Psoas muscle (tissue), 8 donors: ENCODE measurements around the gene CDH24. TPM values are rescaled to one million over a fixed set of nuclear protein-coding genes. Genes with fewer than 3 reads are reported as not detected.
A peak's percentile ranks its signal among the peaks of the same experiment; 100 is the strongest.
"Not testable (repeated sequence)": the region's sequence is repeated elsewhere in the genome, so short reads cannot be mapped to it uniquely, and the experiment has no call there.

Source experiments
- ATAC-seq, 4 donors: fragments of 200-7000 bp; cut with Tn5 transposase; one replicate each; pipeline ENCODE4 v1.9.1; 2020; ENCODE audit warnings: moderate library complexity in 3 of 4, mild to moderate bottlenecking in 2 of 4
- DNase-seq, 2 donors: peaks; one replicate each; pipeline ENCODE4 v3.0.0-alpha.2; 2020
- H3K27ac ChIP-seq: fragments of 200-600 bp; one replicate; pipeline ENCODE4 v1.8.0; 2022
- H3K27me3 ChIP-seq, 3 donors: fragments of 200-600 bp in 1 of 3; one replicate each; pipeline versions ENCODE4 v1.6.1 to v1.8.0; 2013 to 2022; ENCODE audit warnings: low read length in 2 of 3, mild to moderate bottlenecking in 2 of 3, moderate library complexity in 1 of 3; ENCODE audit not compliant: insufficient read depth in 3 of 3
- H3K36me3 ChIP-seq, 2 donors: fragments of 200-600 bp in 1 of 2; one replicate each; pipeline versions ENCODE4 v1.6.1 to v1.8.0; 2013 to 2022; ENCODE audit warnings: low read depth in 1 of 2, mild to moderate bottlenecking in 1 of 2, moderate library complexity in 1 of 2; ENCODE audit not compliant: insufficient read depth in 1 of 2
- H3K4me1 ChIP-seq: fragments of 200-600 bp; one replicate; pipeline ENCODE4 v1.8.0; 2022
- H3K4me3 ChIP-seq: fragments of 200-600 bp; one replicate; pipeline ENCODE4 v1.8.0; 2022; ENCODE audit warnings: mild to moderate bottlenecking
- H3K9me3 ChIP-seq: fragments of 200-600 bp; one replicate; pipeline ENCODE4 v1.8.0; 2022
- CTCF ChIP-seq: fragments of 200-600 bp; IDR thresholded peaks from one replicate; pipeline ENCODE4 v1.8.0; 2022; ENCODE audit warnings: antibody characterized with exemption
- WGBS, 3 donors: extraction: QIAGEN DNeasy Blood & Tissue Kit; methylation state at CpG; one replicate each; pipeline versions ENCODE4 v1.1.6 to v1.1.7; 2013; 5-methylcytosine and 5-hydroxymethylcytosine counted together
- intact Hi-C, 2 donors: fragments of 100-400 bp; cut with DNase I; formaldehyde crosslinking; loops; one replicate each; pipeline versions ENCODE4 v1.11.0 to v1.14.2; 2022
- polyA plus RNA-seq, 3 donors: library from polyadenylated mRNA; stranded (reverse); fragments of 200-250 nt; gene quantifications; one replicate each; pipeline ENCODE4 v1.2.3, GENCODE V29; 2013
- total RNA-seq, 4 donors: library from RNA; stranded (reverse); fragmentation: NEBNext Ultra II Directional in 2 of 4; extraction: Animal tissue kit (Norgen Biotek cat#: 25700) in 2 of 4; gene quantifications; one replicate each; pipeline versions ENCODE4 v1.2.1 to v1.2.4, GENCODE V29; 2021 to 2023
- donor health status: healthy with polysubstance abuse.
- donor health status: DM: no; HTN: no; CAD: no; lungs with moderate emphysema.
- donor health status: Bipolar disorder and iron deficiency.
- donor health status: healthy.
- donor health status: DM: yes; HTN: yes; CAD: no.
- donor health status: DM: no; HTN: no; CAD: no.
- donor health status: DM: no; HTN: no; CAD: no.
- donor health status: DM: yes; HTN: yes; CAD: no.

CDH24 gene
- total and polyA plus RNA-seq, 7 donors = 0.30 to 0.77 (median 0.32) TPM

- intact Hi-C loops = no loop called here
- peak overlapping the region; percentile 86 for H3K4me3 ChIP-seq
- no peaks in the 10 kb centered on the region for H3K9me3 ChIP-seq
- H3K4me1 ChIP-seq = peaks cover 19% of the 10 kb centered on the region
- H3K27ac ChIP-seq = peak overlapping the region; percentile 96
- DNase-seq (peak; percentile 96 to 98), ATAC-seq (peak; percentile 97 to 99 (median 98))
- 0 to 1% (median 0%) methylated on average over 57 to 62 of the region's 62 CpGs for WGBS, 3 donors
- TF ChIP-seq CTCF = peak; percentile 21
- H3K36me3 ChIP-seq = no peaks in the 10 kb centered on the region
- no peaks in the 10 kb centered on the region for H3K27me3 ChIP-seq
Observed at GRCh38 chr14:23006544-23007419, 50.5 kb downstream of the CDH24 start.

DNA sequence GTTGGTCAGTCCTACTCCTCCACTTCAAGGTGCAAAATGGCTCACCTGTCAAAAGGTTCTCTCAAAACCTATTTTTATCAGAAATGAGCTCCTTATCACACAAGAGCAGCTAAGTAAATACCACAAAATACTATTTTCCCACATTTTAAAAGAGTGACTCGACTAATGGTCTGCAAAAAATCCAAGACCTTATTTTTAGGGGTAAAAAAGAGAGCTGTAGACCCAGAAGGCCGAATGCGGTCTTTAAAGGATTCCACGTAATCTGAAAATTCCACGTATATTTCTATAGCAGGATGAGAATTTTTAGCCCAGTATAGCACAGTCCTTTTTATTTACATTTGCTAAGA lies 51.2 kb downstream of the CDH24 start:
- ATAC-seq = no peak
- no peaks in the 10 kb centered on the region for H3K27me3 ChIP-seq
- intact Hi-C loops = no loop called here

GRCh38 chr14:23005451-23006187 lies 51.7 kb downstream of the CDH24 start:
- 77 to 83% (median 82%) methylated on average over 3 of the region's 3 CpGs for WGBS, 3 donors
- no peak for DNase-seq
- H3K27me3 ChIP-seq = no peaks in the 10 kb centered on the region
- H3K4me1 ChIP-seq = peaks cover 19% of the 10 kb centered on the region
- TF ChIP-seq CTCF = no peak
- H3K27ac ChIP-seq = peak overlapping the region; percentile 96
- no peaks in the 10 kb centered on the region for H3K9me3 ChIP-seq
- H3K4me3 ChIP-seq = peak overlapping the region; percentile 86
- intact Hi-C loops = no loop called here
- no peak for ATAC-seq
- H3K36me3 ChIP-seq = no peaks in the 10 kb centered on the region

More for the DNA sequence above, 51.2 kb downstream of the CDH24 start:
- Histone ChIP-seq H3K27ac (peak overlapping the region; percentile 96), H3K36me3 (no peaks in the 10 kb centered on the region), H3K9me3 (no peaks in the 10 kb centered on the region), H3K4me3 (peak overlapping the region; percentile 86), H3K4me1 (peaks cover 19% of the 10 kb centered on the region)
- no peak for DNase-seq
- 57 to 60% (median 60%) methylated on average over 5 of the region's 5 CpGs for WGBS, 3 donors
- TF ChIP-seq CTCF = no peak

GRCh38 chr14:23004274-23004673 lies 53.0 kb downstream of the CDH24 start:
- DNase-seq, ATAC-seq, H3K27ac ChIP-seq, H3K9me3 ChIP-seq, H3K4me3 ChIP-seq, H3K36me3 ChIP-seq, H3K27me3 ChIP-seq, intact Hi-C loops: not testable (repeated sequence)
- peaks cover 16% of the 10 kb centered on the region for H3K4me1 ChIP-seq
- 97 to 99% (median 98%) methylated on average over 4 of the region's 4 CpGs for WGBS, 3 donors

- H3K4me1 ChIP-seq = peaks cover 9% of the 10 kb centered on the region
Observed at GRCh38 chr14:23002592-23002991, 54.7 kb downstream of the CDH24 start.

More at GRCh38 chr14:23002592-23002991, 54.7 kb downstream of the CDH24 start:
- intact Hi-C loops = no loop called here
- ATAC-seq (no peak), DNase-seq (no peak)
- H3K9me3 ChIP-seq = no peaks in the 10 kb centered on the region
- no peak overlapping the region for H3K4me3 ChIP-seq
- H3K36me3 ChIP-seq = no peaks in the 10 kb centered on the region
- no peaks in the 10 kb centered on the region for H3K27me3 ChIP-seq
- H3K27ac ChIP-seq = no peak overlapping the region
- WGBS, 3 donors = 95 to 98% (median 95%) methylated on average over 3 of the region's 3 CpGs
- TF ChIP-seq CTCF = no peak
